ENCODE results near the gene CCHCR1.

CCHCR1 gene

GRCh38 chr6:31121131-31121790, 36.3 kb downstream of the CCHCR1 start:
- TF ChIP-seq CTCF (IDR thresholded peaks at IDR 0.05; ENCODE audit: borderline replicate concordance, control extremely low read depth, extremely low read depth, insufficient read depth, missing control alignments) = no peak
- DNase-seq (ENCODE audit: low spot score) = no peak
- in situ Hi-C loops (cut with MboI; ENCODE audit: low sequenced_read_pairs, unreplicated experiment) = no loop called here

GRCh38 chr6:31120151-31120915, 37.3 kb downstream of the CCHCR1 start, which contains the start of gene CDSN:
Gene CDSN (minus strand): TSS chr6:31120446. CDS start chr6:31120419, 27 bp downstream.
- DNase-seq (ENCODE audit: low spot score) = no peak
- in situ Hi-C loops (cut with MboI; ENCODE audit: low sequenced_read_pairs, unreplicated experiment) = no loop called here
- TF ChIP-seq CTCF (IDR thresholded peaks at IDR 0.05; ENCODE audit: borderline replicate concordance, control extremely low read depth, extremely low read depth, insufficient read depth, missing control alignments) = no peak

GRCh38 chr6:31118178-31118577, 39.4 kb downstream of the CCHCR1 start:
- TF ChIP-seq CTCF (IDR thresholded peaks at IDR 0.05; ENCODE audit: borderline replicate concordance, control extremely low read depth, extremely low read depth, insufficient read depth, missing control alignments) = no peak
- in situ Hi-C loops (cut with MboI; ENCODE audit: low sequenced_read_pairs, unreplicated experiment) = no loop called here

GRCh38 chr6:31116661-31117385, 40.8 kb downstream of the CCHCR1 start:
- no peak for TF ChIP-seq CTCF (IDR thresholded peaks at IDR 0.05; ENCODE audit: borderline replicate concordance, control extremely low read depth, extremely low read depth, insufficient read depth, missing control alignments)
- DNase-seq (ENCODE audit: low spot score) = no peak

More at GRCh38 chr6:31118178-31118577, 39.4 kb downstream of the CCHCR1 start:
- DNase-seq (ENCODE audit: low spot score) = no peak

GRCh38 chr6:31115941-31116560, 41.6 kb downstream of the CCHCR1 start:
- no peak for DNase-seq (ENCODE audit: low spot score)
- in situ Hi-C loops (cut with MboI; ENCODE audit: low sequenced_read_pairs, unreplicated experiment) = no loop called here

More at GRCh38 chr6:31116661-31117385, 40.8 kb downstream of the CCHCR1 start:
- in situ Hi-C loops (cut with MboI; ENCODE audit: low sequenced_read_pairs, unreplicated experiment) = no loop called here

More at GRCh38 chr6:31115941-31116560, 41.6 kb downstream of the CCHCR1 start:
- no peak for TF ChIP-seq CTCF (IDR thresholded peaks at IDR 0.05; ENCODE audit: borderline replicate concordance, control extremely low read depth, extremely low read depth, insufficient read depth, missing control alignments)
